SK-N-SH treated with all-trans-retinoic acid at 6 μM for 48 hours (cell line): Measurements from ENCODE around the gene GOLPH3.

Experiments
- ATAC-seq: fragments of 200-7000 bp; cut with Tn5 transposase; 3 replicates; pipeline ENCODE4 v1.9.1; 2020; ENCODE audit warnings: mild to moderate bottlenecking, moderate library complexity
- ARNTL ChIP-seq: fragments of 450-650 bp; formaldehyde crosslinking; IDR thresholded peaks from 2 replicates; pipeline ENCODE4 v1.5.0; 2020; ENCODE audit warnings: low read depth, mild to moderate bottlenecking, moderate library complexity, borderline replicate concordance
- BACH2 ChIP-seq: fragments of 250-450 bp; sonication (Bioruptor Pico); IDR thresholded peaks from 2 replicates; pipeline ENCODE4 v1.9.0; 2021; ENCODE audit warnings: mild to moderate bottlenecking, borderline replicate concordance
- CREB5 ChIP-seq: fragments of 250-450 bp; sonication (Bioruptor Pico); IDR thresholded peaks from 2 replicates; pipeline ENCODE4 v1.5.1; 2020; ENCODE audit warnings: low read depth, mild to moderate bottlenecking, moderate library complexity
- CSDC2 ChIP-seq: fragments of 250-450 bp; sonication (Bioruptor Pico); IDR thresholded peaks from 2 replicates; pipeline ENCODE4 v1.5.0; 2020; ENCODE audit warnings: mild to moderate bottlenecking, moderate library complexity
- CSRNP3 ChIP-seq: fragments of 250-450 bp; sonication (Bioruptor Pico); IDR thresholded peaks from 2 replicates; pipeline ENCODE4 v1.5.1; 2021; ENCODE audit warnings: mild to moderate bottlenecking, moderate library complexity
- ESRRG ChIP-seq: fragments of 250-450 bp; sonication (Bioruptor Pico); IDR thresholded peaks from 2 replicates; pipeline ENCODE4 v1.6.1; 2021; ENCODE audit warnings: mild to moderate bottlenecking
- GLIS3 ChIP-seq: fragments of 250-450 bp; sonication (Bioruptor Pico); IDR thresholded peaks from 2 replicates; pipeline ENCODE4 v1.5.0; 2020; ENCODE audit warnings: mild to moderate bottlenecking, moderate library complexity
- ISL1 ChIP-seq: fragments of 250-450 bp; sonication (Bioruptor Pico); IDR thresholded peaks from 2 replicates; pipeline ENCODE4 v2.1.2; 2022; ENCODE audit warnings: mild to moderate bottlenecking, moderate library complexity
- OSR1 ChIP-seq: fragments of 250-450 bp; sonication (Bioruptor Pico); IDR thresholded peaks from 2 replicates; pipeline ENCODE4 v1.8.0; 2022; ENCODE audit warnings: moderate library complexity, mild to moderate bottlenecking, inconsistent platforms
- PATZ1 ChIP-seq: fragments of 250-450 bp; sonication (Bioruptor Pico); IDR thresholded peaks from 2 replicates; pipeline ENCODE4 v1.8.0; 2020; ENCODE audit warnings: mild to moderate bottlenecking, moderate library complexity, borderline replicate concordance
- POU6F1 ChIP-seq: fragments of 250-450 bp; sonication (Bioruptor Pico); IDR thresholded peaks from 2 replicates; pipeline ENCODE4 v1.8.0; 2021; ENCODE audit warnings: low read depth, mild to moderate bottlenecking, moderate library complexity, borderline replicate concordance
- PPARA ChIP-seq: fragments of 250-450 bp; sonication (Bioruptor Pico); IDR thresholded peaks from 2 replicates; pipeline ENCODE4 v1.5.0; 2020; ENCODE audit warnings: mild to moderate bottlenecking, borderline replicate concordance
- RARB ChIP-seq: fragments of 250-450 bp; sonication (Bioruptor Pico); IDR thresholded peaks from 2 replicates; pipeline ENCODE4 v1.8.0; 2021; ENCODE audit warnings: mild to moderate bottlenecking, moderate library complexity
- SNAI2 ChIP-seq: fragments of 250-450 bp; sonication (Bioruptor Pico); IDR thresholded peaks from 2 replicates; pipeline ENCODE4 v1.5.0; 2020; ENCODE audit warnings: mild to moderate bottlenecking, moderate library complexity
- TOX ChIP-seq: fragments of 250-450 bp; sonication (Bioruptor Pico); IDR thresholded peaks from 2 replicates; pipeline ENCODE4 v1.8.0; 2021; ENCODE audit warnings: mild to moderate bottlenecking, moderate library complexity, borderline replicate concordance
- TSHZ2 ChIP-seq: fragments of 250-450 bp; sonication (Bioruptor Pico); IDR thresholded peaks from 2 replicates; pipeline ENCODE4 v1.5.0; 2020; ENCODE audit warnings: mild to moderate bottlenecking, moderate library complexity
- ZC3H10 ChIP-seq: fragments of 250-450 bp; sonication (Bioruptor Pico); IDR thresholded peaks from 2 replicates; pipeline ENCODE4 v1.5.1; 2021; ENCODE audit warnings: mild to moderate bottlenecking, moderate library complexity
- ZFP3 ChIP-seq: fragments of 250-450 bp; sonication (Bioruptor Pico); IDR thresholded peaks from 2 replicates; pipeline ENCODE4 v1.5.0; 2020; ENCODE audit warnings: mild to moderate bottlenecking, moderate library complexity
- ZFP30 ChIP-seq: fragments of 450-650 bp; formaldehyde crosslinking; IDR thresholded peaks from 2 replicates; pipeline ENCODE4 v1.5.0; 2022; ENCODE audit warnings: mild to moderate bottlenecking, moderate library complexity
- ZNF70 ChIP-seq: fragments of 450-650 bp; formaldehyde crosslinking; IDR thresholded peaks from 2 replicates; pipeline ENCODE4 v1.5.0; 2020; ENCODE audit warnings: mild to moderate bottlenecking, moderate library complexity
- ZNF8 ChIP-seq: fragments of 450-650 bp; formaldehyde crosslinking; IDR thresholded peaks from 2 replicates; pipeline ENCODE4 v1.5.0; 2020; ENCODE audit warnings: mild to moderate bottlenecking, moderate library complexity

Gene GOLPH3

GRCh38 chr5:32143617-32144377 is 30.3 kb downstream of the GOLPH3 start:
- peak; percentile 74 for ATAC-seq
- TF ChIP-seq SNAI2 (CRISPR knock-in tag) = no peak
- no peak for TF ChIP-seq ARNTL (CRISPR knock-in tag)
- no peak for TF ChIP-seq TSHZ2 (CRISPR knock-in tag)
- no peak for TF ChIP-seq POU6F1 (CRISPR knock-in tag)
- no peak for TF ChIP-seq CREB5 (CRISPR knock-in tag)
- no peak for TF ChIP-seq ZFP3
- no peak for TF ChIP-seq ZC3H10 (CRISPR knock-in tag)
- no peak for TF ChIP-seq CSRNP3
- no peak for TF ChIP-seq PPARA (CRISPR knock-in tag)
- TF ChIP-seq ESRRG (CRISPR knock-in tag) = no peak
- no peak for TF ChIP-seq ZFP30 (CRISPR knock-in tag)
- TF ChIP-seq ZNF70 (CRISPR knock-in tag) = no peak
- no peak for TF ChIP-seq PATZ1 (CRISPR knock-in tag)
- TF ChIP-seq OSR1 (CRISPR knock-in tag) = no peak
- no peak for TF ChIP-seq TOX
- TF ChIP-seq ISL1 = no peak
- TF ChIP-seq ZNF8 = no peak
- TF ChIP-seq CSDC2 = no peak
- TF ChIP-seq RARB (CRISPR knock-in tag) = no peak

GRCh38 chr5:32138839-32139493 is 35.2 kb downstream of the GOLPH3 start:
- ATAC-seq = no peak
- no peak for TF ChIP-seq POU6F1 (CRISPR knock-in tag)
- TF ChIP-seq RARB (CRISPR knock-in tag) = no peak
- no peak for TF ChIP-seq ISL1
- TF ChIP-seq CSRNP3 = no peak
- TF ChIP-seq TOX = no peak
- no peak for TF ChIP-seq ZNF8
- TF ChIP-seq CREB5 (CRISPR knock-in tag) = no peak
- no peak for TF ChIP-seq PPARA (CRISPR knock-in tag)
- no peak for TF ChIP-seq BACH2 (CRISPR knock-in tag)
- no peak for TF ChIP-seq ESRRG (CRISPR knock-in tag)
- no peak for TF ChIP-seq GLIS3 (CRISPR knock-in tag)
- no peak for TF ChIP-seq ZC3H10 (CRISPR knock-in tag)
- no peak for TF ChIP-seq SNAI2 (CRISPR knock-in tag)
- no peak for TF ChIP-seq ZNF70 (CRISPR knock-in tag)
- TF ChIP-seq ZFP30 (CRISPR knock-in tag) = no peak
